Measurements from ENCODE around the gene SLF2. TPM values are rescaled to one million over a fixed set of nuclear protein-coding genes. Genes with fewer than 3 reads are reported as not detected.

SLF2 gene
- polyA plus RNA-seq, 6 donors from 2014 or later: 5.8 to 17.0 (median 10.7) TPM

- DNase-seq (no peak), ATAC-seq (ENCODE audit: low read depth in 2 of 2) (no peak)
- Mint-ChIP-seq H3K4me1 (peaks cover 0 to 5% (median 0%) of the 10 kb centered on the region in 3 donors), H3K27me3 (no peaks in the 10 kb centered on the region), H3K9me3 (peaks cover 0 to 2% (median 0%) of the 10 kb centered on the region in 7 donors), H3K4me3 (peak overlapping the region in 1 of 8 donors; percentile 19), H3K36me3 (peaks cover 5 to 10% of the 10 kb centered on the region in 2 donors), H3K27ac (no peak overlapping the region)
Measured at GRCh38 chr10:100976906-100977305, 64.1 kb downstream of the SLF2 start.

- ATAC-seq (ENCODE audit: low read depth in 2 of 2) (no peak), DNase-seq (no peak)
- peak overlapping the region in 1 of 6 donors; percentile 9 for H3K27ac Mint-ChIP-seq
- peaks cover 5 to 15% of the 10 kb centered on the region in 2 donors for H3K36me3 Mint-ChIP-seq
- no peaks in the 10 kb centered on the region for H3K27me3 Mint-ChIP-seq
- peaks cover 0 to 5% (median 0%) of the 10 kb centered on the region in 3 donors for H3K4me1 Mint-ChIP-seq
- H3K4me3 Mint-ChIP-seq: no peak overlapping the region
- H3K9me3 Mint-ChIP-seq: peaks cover 0 to 1% (median 0%) of the 10 kb centered on the region in 7 donors
Measured at GRCh38 chr10:100977436-100977835, 64.7 kb downstream of the SLF2 start.

GRCh38 chr10:100978121-100978900 is 65.5 kb downstream of the SLF2 start:
- H3K4me3 Mint-ChIP-seq: no peak overlapping the region
- peak overlapping the region in 3 of 6 donors; percentile 10 to 75 (median 15) for H3K27ac Mint-ChIP-seq
- H3K9me3 Mint-ChIP-seq: no peaks in the 10 kb centered on the region
- no peaks in the 10 kb centered on the region for H3K27me3 Mint-ChIP-seq
- DNase-seq: no peak
- peaks cover 0 to 5% (median 0%) of the 10 kb centered on the region in 3 donors for H3K4me1 Mint-ChIP-seq
- ATAC-seq (ENCODE audit: low read depth in 2 of 2): no peak
- peaks cover 5 to 17% of the 10 kb centered on the region in 2 donors for H3K36me3 Mint-ChIP-seq

GRCh38 chr10:100978901-100979195 is 66.1 kb downstream of the SLF2 start:
- H3K4me1 Mint-ChIP-seq: peaks cover 0 to 5% (median 0%) of the 10 kb centered on the region in 3 donors
- no peak overlapping the region for H3K27ac Mint-ChIP-seq
- DNase-seq (no peak), ATAC-seq (ENCODE audit: low read depth in 2 of 2) (no peak)
- no peaks in the 10 kb centered on the region for H3K9me3 Mint-ChIP-seq
- no peaks in the 10 kb centered on the region for H3K27me3 Mint-ChIP-seq
- peaks cover 5 to 17% of the 10 kb centered on the region in 2 donors for H3K36me3 Mint-ChIP-seq
- H3K4me3 Mint-ChIP-seq: no peak overlapping the region

GRCh38 chr10:100979791-100980272 is 67.1 kb downstream of the SLF2 start:
- peaks cover 0 to 6% (median 5%) of the 10 kb centered on the region in 3 donors for H3K4me1 Mint-ChIP-seq
- ATAC-seq (ENCODE audit: low read depth in 2 of 2): no peak
- H3K27ac Mint-ChIP-seq: no peak overlapping the region
- no peak for DNase-seq
- no peaks in the 10 kb centered on the region for H3K27me3 Mint-ChIP-seq
- peaks cover 5 to 17% of the 10 kb centered on the region in 2 donors for H3K36me3 Mint-ChIP-seq
- no peaks in the 10 kb centered on the region for H3K9me3 Mint-ChIP-seq
- no peak overlapping the region for H3K4me3 Mint-ChIP-seq

- peak overlapping the region in 1 of 8 donors; percentile 40 for H3K4me3 Mint-ChIP-seq
- no peak overlapping the region for H3K27ac Mint-ChIP-seq
- H3K27me3 Mint-ChIP-seq: no peaks in the 10 kb centered on the region
- H3K9me3 Mint-ChIP-seq: no peaks in the 10 kb centered on the region
- H3K36me3 Mint-ChIP-seq: peaks cover 5 to 17% of the 10 kb centered on the region in 2 donors
- no peak for DNase-seq
- peaks cover 1 to 6% (median 5%) of the 10 kb centered on the region in 3 donors for H3K4me1 Mint-ChIP-seq
- ATAC-seq (ENCODE audit: low read depth in 2 of 2): no peak
Measured at GRCh38 chr10:100980311-100980710, 67.5 kb downstream of the SLF2 start.

- H3K27ac Mint-ChIP-seq: no peak overlapping the region
Measured at GRCh38 chr10:100980711-100981110, 67.9 kb downstream of the SLF2 start.

GRCh38 chr10:100981178-100981772 is 68.5 kb downstream of the SLF2 start:
- Mint-ChIP-seq H3K9me3 (no peaks in the 10 kb centered on the region), H3K4me1 (peaks cover 8 to 13% (median 12%) of the 10 kb centered on the region in 3 donors), H3K36me3 (peaks cover 5 to 17% of the 10 kb centered on the region in 2 donors), H3K27ac (no peak overlapping the region), H3K4me3 (no peak overlapping the region), H3K27me3 (no peaks in the 10 kb centered on the region)
- DNase-seq (no peak), ATAC-seq (ENCODE audit: low read depth in 2 of 2) (no peak)

More at GRCh38 chr10:100980711-100981110, 67.9 kb downstream of the SLF2 start:
- DNase-seq: no peak
- no peaks in the 10 kb centered on the region for H3K27me3 Mint-ChIP-seq
- no peak overlapping the region for H3K4me3 Mint-ChIP-seq
- peaks cover 5 to 17% of the 10 kb centered on the region in 2 donors for H3K36me3 Mint-ChIP-seq
- peaks cover 5 to 9% (median 9%) of the 10 kb centered on the region in 3 donors for H3K4me1 Mint-ChIP-seq
- ATAC-seq (ENCODE audit: low read depth in 2 of 2): no peak
- no peaks in the 10 kb centered on the region for H3K9me3 Mint-ChIP-seq

- Mint-ChIP-seq H3K4me3 (peak overlapping the region in 1 of 8 donors; percentile 50), H3K27ac (peak overlapping the region in 1 of 6 donors; percentile 76)
Measured at GRCh38 chr10:100982916-100983830, 70.4 kb downstream of the SLF2 start.

GRCh38 chr10:100983868-100984671 is 71.3 kb downstream of the SLF2 start:
- Mint-ChIP-seq H3K27ac (peak overlapping the region in 2 of 6 donors; percentile 38 to 65), H3K4me3 (peak overlapping the region in 1 of 8 donors; percentile 55), H3K4me1 (peaks cover 18 to 29% (median 24%) of the 10 kb centered on the region in 3 donors), H3K27me3 (no peaks in the 10 kb centered on the region), H3K36me3 (peaks cover 10 to 25% of the 10 kb centered on the region in 2 donors), H3K9me3 (peaks cover 0 to 8% (median 0%) of the 10 kb centered on the region in 7 donors)
- ATAC-seq (ENCODE audit: low read depth in 2 of 2) (no peak), DNase-seq (no peak)

More at GRCh38 chr10:100982916-100983830, 70.4 kb downstream of the SLF2 start:
- no peak for ATAC-seq (ENCODE audit: low read depth in 2 of 2)
- peaks cover 10 to 25% of the 10 kb centered on the region in 2 donors for H3K36me3 Mint-ChIP-seq
- H3K9me3 Mint-ChIP-seq: peaks cover 0 to 8% (median 0%) of the 10 kb centered on the region in 7 donors
- no peaks in the 10 kb centered on the region for H3K27me3 Mint-ChIP-seq
- no peak for DNase-seq
- H3K4me1 Mint-ChIP-seq: peaks cover 18 to 25% (median 24%) of the 10 kb centered on the region in 3 donors

GRCh38 chr10:100984672-100985177 is 72.0 kb downstream of the SLF2 start:
- H3K4me3 Mint-ChIP-seq: peak overlapping the region in 1 of 8 donors; percentile 96
- DNase-seq (no peak), ATAC-seq (ENCODE audit: low read depth in 2 of 2) (no peak)
- peaks cover 0 to 8% (median 0%) of the 10 kb centered on the region in 7 donors for H3K9me3 Mint-ChIP-seq
- no peak overlapping the region for H3K27ac Mint-ChIP-seq
- H3K27me3 Mint-ChIP-seq: no peaks in the 10 kb centered on the region
- peaks cover 18 to 35% (median 24%) of the 10 kb centered on the region in 3 donors for H3K4me1 Mint-ChIP-seq
- H3K36me3 Mint-ChIP-seq: peaks cover 10 to 25% of the 10 kb centered on the region in 2 donors

GRCh38 chr10:100985336-100985735 is 72.6 kb downstream of the SLF2 start:
- H3K27ac Mint-ChIP-seq: no peak overlapping the region

More at GRCh38 chr10:100985336-100985735, 72.6 kb downstream of the SLF2 start:
- Mint-ChIP-seq H3K27me3 (no peaks in the 10 kb centered on the region), H3K4me1 (peaks cover 19 to 38% (median 25%) of the 10 kb centered on the region in 3 donors), H3K4me3 (peak overlapping the region in 7 of 8 donors; percentile 40 to 99 (median 96)), H3K9me3 (peaks cover 0 to 8% (median 0%) of the 10 kb centered on the region in 7 donors), H3K36me3 (peaks cover 11 to 25% of the 10 kb centered on the region in 2 donors)
- no peak for ATAC-seq (ENCODE audit: low read depth in 2 of 2)
- no peak for DNase-seq
